Activated T-cell treated with anti-CD3 and anti-CD28 coated beads, Interleukin-2, amount 50 U/mL, for 4 hours (primary cell): ENCODE data around the gene TUBA4B. TPM values are rescaled to one million over a fixed set of nuclear protein-coding genes. Genes with fewer than 3 reads are reported as not detected.
A peak's percentile ranks its signal among the peaks of the same experiment; 100 is the strongest.

Experiments
- ATAC-seq, 2 donors: fragments of 200-7000 bp; cut with Tn5 transposase; one replicate each; pipeline ENCODE4 v1.10.0; 2021
- DNase-seq: peaks from one replicate; pipeline ENCODE4 v3.0.0-alpha.2; 2020
- H3K27me3 Mint-ChIP-seq: one replicate; pipeline ENCODE4 v1.8.0; 2021; ENCODE audit warnings: low read depth, mixed read lengths
- H3K36me3 Mint-ChIP-seq: one replicate; pipeline ENCODE4 v1.8.0; 2022; ENCODE audit warnings: mixed read lengths; ENCODE audit not compliant: insufficient read depth
- H3K4me1 Mint-ChIP-seq: one replicate; pipeline ENCODE4 v1.8.0; 2021; ENCODE audit warnings: low read depth, mixed read lengths
- H3K4me3 Mint-ChIP-seq: one replicate; pipeline ENCODE4 v1.8.0; 2021; ENCODE audit warnings: mild to moderate bottlenecking, moderate library complexity, mixed read lengths
- H3K9me3 Mint-ChIP-seq: one replicate; pipeline ENCODE4 v1.8.0; 2021; ENCODE audit warnings: mixed read lengths
- total RNA-seq, 3 donors: library from RNA; stranded (reverse); gene quantifications; one replicate each; pipeline ENCODE4 v1.2.1, GENCODE V29; 2021

TUBA4B gene
- not detected for total RNA-seq

DNA sequence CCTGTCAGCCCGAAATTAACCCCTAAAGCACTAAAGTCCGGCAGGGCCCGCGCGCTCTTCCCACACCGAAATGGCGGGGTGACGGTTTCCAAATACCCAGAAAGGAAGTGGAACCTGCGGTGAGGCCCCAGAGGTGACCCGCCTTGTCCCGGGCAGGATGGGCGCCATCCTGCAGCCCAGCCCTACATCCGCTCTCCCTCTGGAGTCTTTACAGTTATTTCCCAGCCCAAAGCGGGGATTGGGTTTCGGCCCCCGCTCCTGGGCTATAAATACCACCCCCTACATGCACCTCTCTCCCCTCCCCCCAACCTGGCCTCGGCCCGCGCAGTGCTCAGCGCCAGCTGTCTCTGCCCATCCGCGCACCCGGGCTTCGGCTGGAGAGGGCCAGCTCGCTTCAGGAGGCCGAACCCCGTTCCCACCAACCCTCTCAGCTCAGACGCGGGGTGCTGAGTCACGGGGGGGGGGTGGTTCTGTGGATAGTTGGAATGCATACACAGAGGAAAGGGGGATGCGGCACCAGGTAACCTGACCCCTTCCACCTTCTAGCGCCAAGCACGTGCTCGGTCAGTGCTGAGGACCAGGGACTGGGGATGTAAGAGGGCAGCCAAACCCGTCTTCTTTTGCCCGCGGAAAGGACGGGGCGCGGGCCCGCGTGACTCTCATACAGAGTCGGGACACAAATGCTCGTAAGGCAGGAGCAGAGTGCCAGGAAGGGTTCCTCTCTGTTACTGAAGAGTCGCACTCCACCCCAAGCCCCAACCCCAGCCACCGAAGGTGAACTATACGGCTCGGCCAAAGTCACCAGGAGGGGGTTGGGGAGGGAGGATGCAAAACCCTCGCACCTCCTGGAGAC is at the start of gene TUBA4B:
Gene TUBA4B, plus strand, starts transcription at position 344 of the 853 bp plus-strand sequence. Its CDS starts 165 bp downstream, at position 509.
- Mint-ChIP-seq H3K4me1 (peaks cover 59% of the 10 kb centered on the region), H3K36me3 (peaks cover 29% of the 10 kb centered on the region), H3K9me3 (no peaks in the 10 kb centered on the region), H3K4me3 (peak within 1 kb of the TSS; percentile 86), H3K27me3 (no peaks in the 10 kb centered on the region)
- ATAC-seq (peak; percentile 15 to 16), DNase-seq (peak; percentile 36)

DNA sequence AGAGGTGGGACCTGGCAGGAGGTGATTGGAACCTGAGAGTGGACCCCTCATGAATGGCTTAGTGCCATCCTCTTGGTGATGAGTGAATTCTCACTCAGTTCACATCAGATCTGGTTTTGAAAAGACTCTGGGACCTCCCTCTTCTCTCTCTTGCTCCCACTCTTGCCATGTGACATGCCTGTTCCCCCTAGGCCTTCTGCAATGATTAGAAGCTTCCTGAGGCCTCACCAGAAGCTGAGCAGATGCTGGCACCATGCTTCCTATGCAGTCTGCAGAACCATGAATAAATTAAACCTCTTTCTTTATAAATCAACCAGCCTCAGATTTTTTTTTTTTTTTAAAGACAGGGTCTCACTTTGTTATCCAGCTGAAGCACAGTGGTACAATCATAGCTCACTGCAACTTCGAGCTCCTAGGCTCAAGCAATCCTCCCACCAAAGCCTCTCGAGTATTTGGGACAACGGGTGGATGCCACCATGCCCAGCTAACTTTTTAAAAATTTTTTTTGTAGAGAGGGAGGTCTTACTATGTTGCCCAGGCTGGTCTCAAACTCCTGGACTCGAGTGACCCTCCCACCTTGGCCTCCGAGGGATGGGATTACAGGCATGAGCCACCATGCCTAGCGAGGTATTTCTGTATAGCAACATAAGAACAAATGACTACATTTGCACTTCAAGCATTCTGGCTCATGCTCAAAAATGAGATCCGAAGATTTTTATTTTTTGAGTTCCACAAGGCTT is 48.4 kb upstream of the TUBA4B start:
- Mint-ChIP-seq H3K4me3 (no peak overlapping the region), H3K4me1 (peaks cover 30% of the 10 kb centered on the region), H3K36me3 (peaks cover 3% of the 10 kb centered on the region), H3K9me3 (no peaks in the 10 kb centered on the region), H3K27me3 (no peaks in the 10 kb centered on the region)
- ATAC-seq (no peak), DNase-seq (no peak)

DNA sequence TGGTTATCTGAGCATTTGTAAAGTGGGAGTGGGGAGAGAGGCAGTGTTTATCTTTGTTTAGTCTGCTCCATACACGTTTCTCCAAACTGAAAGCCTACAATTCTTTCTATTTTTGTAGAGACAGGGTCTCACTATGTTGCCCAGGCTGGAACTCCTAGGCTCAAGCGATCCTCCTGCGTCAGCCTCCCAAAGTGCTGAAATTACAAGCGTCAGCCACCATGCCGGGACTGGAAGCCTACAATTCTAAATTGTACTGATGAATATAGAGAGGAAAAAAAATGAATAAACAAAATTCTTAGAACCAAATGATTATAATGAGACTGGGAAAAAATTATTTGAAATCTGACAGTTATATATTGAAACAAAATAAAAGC is 47.9 kb upstream of the TUBA4B start:
- peak overlapping the region; percentile 29 for H3K4me3 Mint-ChIP-seq
- no peak for DNase-seq
- H3K36me3 Mint-ChIP-seq, result peaks cover 3% of the 10 kb centered on the region
- H3K4me1 Mint-ChIP-seq, result peaks cover 30% of the 10 kb centered on the region
- H3K9me3 Mint-ChIP-seq, result no peaks in the 10 kb centered on the region
- no peak for ATAC-seq
- H3K27me3 Mint-ChIP-seq, result no peaks in the 10 kb centered on the region

DNA sequence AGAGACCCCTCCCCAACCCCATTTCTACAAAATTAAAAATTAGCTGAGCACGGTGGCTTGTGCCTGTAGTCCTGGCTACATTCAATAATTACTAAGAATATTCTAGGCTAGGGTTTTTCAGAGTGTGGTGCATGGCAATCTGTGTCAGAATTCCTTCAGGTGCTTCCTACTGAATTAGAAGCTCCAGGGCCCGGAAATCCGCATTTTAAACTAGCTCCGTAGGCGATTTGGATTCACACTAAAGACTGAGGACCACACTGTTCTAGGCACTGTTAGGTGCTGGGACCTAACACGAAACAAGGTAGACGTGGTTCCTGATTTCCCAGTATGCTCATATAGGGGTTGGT is 47.1 kb upstream of the TUBA4B start:
- Mint-ChIP-seq H3K9me3 (no peaks in the 10 kb centered on the region), H3K4me1 (peaks cover 26% of the 10 kb centered on the region), H3K36me3 (peaks cover 3% of the 10 kb centered on the region), H3K4me3 (peak overlapping the region; percentile 84), H3K27me3 (no peaks in the 10 kb centered on the region)
- no peak for ATAC-seq
- no peak for DNase-seq

DNA sequence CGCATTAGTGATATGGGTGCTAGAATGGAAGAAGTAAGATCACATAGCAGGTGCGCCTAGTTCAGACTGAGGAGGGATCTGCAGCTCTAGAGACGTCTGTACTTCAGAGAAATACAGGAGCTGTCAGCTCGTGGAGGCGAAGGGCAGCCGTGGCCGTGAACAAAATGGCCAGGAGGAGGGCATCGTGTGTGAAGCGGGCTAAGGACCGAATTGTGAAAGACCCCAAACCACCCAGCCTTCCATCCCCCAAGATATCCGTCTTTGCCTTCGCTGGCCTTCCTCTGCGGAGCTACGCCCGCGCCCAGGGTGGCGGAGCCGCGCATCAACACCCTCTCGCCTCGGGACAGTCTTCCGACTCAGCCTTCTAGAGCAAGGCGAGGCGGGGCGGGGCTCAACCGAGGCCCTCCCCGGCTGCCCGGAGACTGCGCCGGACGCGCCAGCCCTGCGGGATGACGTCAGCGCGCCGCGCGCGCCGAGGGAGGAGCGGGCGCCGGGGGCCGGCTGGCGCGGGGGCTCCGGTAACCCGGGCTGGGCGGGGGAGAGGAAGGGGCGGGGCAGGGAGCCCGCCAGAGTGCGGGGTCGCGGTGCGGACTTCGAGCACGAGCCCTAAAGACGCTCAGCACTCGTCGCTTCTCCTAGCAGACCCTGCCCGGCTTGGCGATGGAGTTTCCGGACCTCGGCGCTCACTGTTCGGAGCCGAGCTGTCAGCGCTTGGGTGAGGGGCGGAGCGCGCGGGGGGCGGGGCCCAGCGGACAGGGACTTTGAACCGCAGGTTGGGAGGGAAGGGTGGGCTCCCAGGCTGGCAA is 46.5 kb upstream of the TUBA4B start, which contains the start of gene ZFAND2B:
Gene ZFAND2B, plus strand, starts transcription at position 455 of the 806 bp plus-strand sequence. Its CDS starts 206 bp downstream, at position 661.
- ATAC-seq (peak; percentile 97 to 98), DNase-seq (peak; percentile 94)
- peaks cover 32% of the 10 kb centered on the region for H3K4me1 Mint-ChIP-seq
- H3K36me3 Mint-ChIP-seq, result peaks cover 4% of the 10 kb centered on the region
- H3K4me3 Mint-ChIP-seq, result peak within 1 kb of the TSS; percentile 84
- H3K9me3 Mint-ChIP-seq, result no peaks in the 10 kb centered on the region
- no peaks in the 10 kb centered on the region for H3K27me3 Mint-ChIP-seq

DNA sequence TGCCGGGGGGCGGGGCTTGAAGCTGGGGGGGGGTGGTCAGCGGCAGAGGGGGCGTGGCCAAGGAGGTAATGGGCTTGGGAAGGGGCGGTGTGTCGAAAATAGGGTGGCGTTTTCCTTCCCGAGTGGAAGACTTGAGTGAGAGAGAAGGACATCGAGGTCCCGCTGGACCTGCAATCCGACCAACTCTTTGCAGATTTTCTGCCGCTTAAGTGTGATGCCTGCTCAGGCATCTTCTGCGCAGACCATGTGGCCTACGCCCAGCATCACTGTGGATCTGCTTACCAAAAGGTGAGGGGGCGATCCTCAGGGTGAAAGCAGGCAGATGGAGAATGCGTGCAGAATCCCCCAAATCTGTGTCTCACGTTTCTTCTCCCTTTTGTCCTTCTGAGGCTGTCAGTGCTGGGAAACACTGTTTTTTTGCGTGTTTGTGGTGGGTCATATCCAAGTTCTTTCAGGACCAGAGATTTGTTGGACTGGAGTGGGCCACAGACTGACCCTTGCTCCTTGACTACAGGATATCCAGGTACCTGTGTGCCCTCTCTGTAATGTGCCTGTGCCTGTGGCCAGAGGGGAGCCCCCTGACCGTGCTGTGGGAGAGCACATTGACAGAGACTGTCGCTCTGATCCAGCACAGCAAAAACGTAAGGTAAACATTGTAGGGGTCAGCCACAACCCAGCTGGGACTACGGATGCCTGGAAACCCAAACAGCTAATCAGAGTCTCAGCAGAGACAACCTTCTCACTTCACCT is 45.7 kb upstream of the TUBA4B start:
- ATAC-seq (peak in 1 of 2 donors; percentile 1), DNase-seq (no peak)
- peaks cover 7% of the 10 kb centered on the region for H3K36me3 Mint-ChIP-seq
- H3K4me3 Mint-ChIP-seq, result peak overlapping the region; percentile 84
- H3K9me3 Mint-ChIP-seq, result no peaks in the 10 kb centered on the region
- no peaks in the 10 kb centered on the region for H3K27me3 Mint-ChIP-seq
- H3K4me1 Mint-ChIP-seq, result peaks cover 32% of the 10 kb centered on the region

DNA sequence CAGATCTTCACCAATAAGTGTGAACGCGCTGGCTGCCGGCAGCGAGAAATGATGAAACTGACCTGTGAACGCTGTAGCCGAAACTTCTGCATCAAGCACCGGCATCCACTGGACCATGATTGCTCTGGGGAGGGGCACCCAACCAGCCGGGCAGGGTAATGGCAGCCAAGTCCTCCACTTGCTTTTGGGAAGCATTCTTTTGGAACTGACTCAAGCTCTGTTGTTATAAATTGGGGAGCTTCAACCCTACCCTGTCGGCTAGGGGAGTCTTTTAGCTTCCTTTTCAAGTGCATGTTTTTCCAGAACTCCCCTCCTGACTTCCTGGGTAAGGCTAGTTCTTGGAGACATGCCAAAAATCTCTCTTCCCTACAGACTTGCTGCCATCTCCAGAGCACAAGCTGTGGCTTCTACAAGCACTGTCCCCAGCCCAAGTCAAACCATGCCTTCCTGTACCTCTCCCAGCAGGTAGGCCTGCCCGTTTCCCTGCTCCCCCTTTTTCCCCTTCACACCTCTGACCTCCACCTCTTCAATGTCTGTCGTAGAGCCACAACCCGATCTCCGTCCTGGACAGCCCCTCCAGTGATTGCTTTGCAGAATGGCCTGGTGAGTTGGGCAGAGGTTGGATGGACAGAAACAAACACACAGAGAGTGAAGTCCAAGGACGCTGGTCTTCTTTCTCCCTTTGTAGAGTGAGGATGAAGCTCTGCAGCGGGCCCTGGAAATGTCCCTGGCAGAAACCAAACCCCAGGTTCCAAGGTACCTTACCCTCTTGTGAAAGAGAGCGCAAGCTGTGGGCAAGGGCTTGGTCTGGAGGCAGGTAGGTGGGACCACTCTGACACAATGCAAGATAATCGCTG is 44.9 kb upstream of the TUBA4B start:
- Mint-ChIP-seq H3K27me3 (no peaks in the 10 kb centered on the region), H3K36me3 (peaks cover 7% of the 10 kb centered on the region), H3K4me3 (peak overlapping the region; percentile 84), H3K4me1 (peaks cover 32% of the 10 kb centered on the region), H3K9me3 (no peaks in the 10 kb centered on the region)
- ATAC-seq, result no peak
- no peak for DNase-seq

DNA sequence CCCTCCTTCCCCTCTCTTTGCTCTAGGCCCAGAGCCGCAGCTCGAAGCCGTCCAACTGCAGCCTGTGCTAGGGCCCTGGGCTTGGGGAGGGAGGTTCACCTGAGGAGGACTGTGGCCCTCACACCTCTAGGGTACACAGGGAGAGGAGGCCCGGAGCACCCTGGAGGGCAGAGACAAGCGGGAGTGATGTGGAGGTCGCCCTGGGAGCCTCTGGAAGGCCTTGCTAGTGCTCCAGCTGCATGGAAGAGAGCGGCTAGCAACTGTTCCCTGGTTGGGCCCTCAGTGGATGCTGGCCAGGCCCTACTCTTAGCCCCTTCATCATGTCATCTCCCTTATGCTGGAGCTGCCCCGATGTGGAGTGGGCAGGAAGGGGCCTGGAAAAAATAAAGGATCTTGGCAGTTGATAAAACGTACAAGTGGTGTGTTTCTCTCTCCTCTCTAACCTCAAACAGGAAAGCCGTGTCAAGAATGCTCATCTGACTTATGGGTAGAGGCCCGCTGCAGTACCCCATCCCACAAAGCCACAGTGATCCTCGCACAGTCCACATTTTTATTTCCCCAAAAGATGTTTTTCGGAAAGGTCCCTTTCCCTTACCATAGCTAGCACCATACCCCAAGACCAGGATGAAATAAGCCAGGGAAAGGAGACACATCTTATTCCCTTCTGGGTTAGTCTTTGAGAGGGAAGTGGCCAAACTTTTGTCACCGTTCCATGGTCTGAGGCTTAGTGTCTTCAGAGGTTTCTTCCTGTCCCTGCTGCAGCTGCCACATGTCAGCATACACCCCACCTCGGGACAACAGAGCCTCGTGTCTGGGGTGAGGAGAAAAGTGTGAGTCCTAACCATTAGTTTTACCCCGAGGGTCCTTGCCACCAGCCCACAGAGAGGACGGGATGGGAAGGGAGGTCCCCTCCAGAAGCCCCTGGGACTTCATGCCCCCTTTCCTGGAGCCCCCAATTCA is 43.5 kb upstream of the TUBA4B start:
- H3K27me3 Mint-ChIP-seq, result no peaks in the 10 kb centered on the region
- DNase-seq (no peak), ATAC-seq (no peak)
- H3K4me1 Mint-ChIP-seq, result peaks cover 32% of the 10 kb centered on the region
- H3K36me3 Mint-ChIP-seq, result peaks cover 13% of the 10 kb centered on the region
- no peaks in the 10 kb centered on the region for H3K9me3 Mint-ChIP-seq
- no peak overlapping the region for H3K4me3 Mint-ChIP-seq

DNA sequence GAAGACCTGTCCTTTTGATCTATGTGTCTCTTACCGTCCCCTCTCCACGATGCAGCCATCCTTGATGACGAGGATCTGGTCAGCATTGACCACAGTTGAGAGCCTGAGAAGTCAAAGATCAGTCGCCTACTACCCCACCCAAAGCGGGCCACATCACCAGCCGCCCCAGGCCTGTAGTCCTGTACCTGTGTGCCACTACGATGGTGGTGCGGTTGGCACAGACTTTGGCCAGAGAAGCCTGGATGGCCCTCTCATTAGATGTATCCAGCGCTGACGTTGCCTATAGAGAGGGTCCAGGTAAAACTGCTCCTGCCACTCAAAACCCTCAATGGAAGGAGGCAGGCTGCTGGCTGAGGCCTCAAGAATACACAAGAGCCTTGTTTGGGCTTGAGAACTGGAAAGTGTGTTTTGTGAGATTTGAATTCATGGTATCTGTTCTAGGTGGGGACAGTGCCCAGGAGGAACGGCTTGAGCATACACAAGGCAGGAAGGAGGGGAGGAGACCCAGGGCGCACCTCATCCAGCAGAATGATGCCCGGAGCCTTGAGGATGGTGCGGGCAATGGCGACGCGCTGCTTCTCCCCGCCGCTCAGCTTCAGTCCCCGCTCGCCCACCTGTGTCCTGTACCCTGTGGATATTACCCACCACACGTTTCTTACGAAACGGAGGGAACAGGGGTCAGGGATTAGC is 42.7 kb upstream of the TUBA4B start:
- H3K9me3 Mint-ChIP-seq, result no peaks in the 10 kb centered on the region
- peaks cover 32% of the 10 kb centered on the region for H3K4me1 Mint-ChIP-seq
- H3K36me3 Mint-ChIP-seq, result peaks cover 17% of the 10 kb centered on the region
- no peak overlapping the region for H3K4me3 Mint-ChIP-seq
- no peaks in the 10 kb centered on the region for H3K27me3 Mint-ChIP-seq
- ATAC-seq, result no peak
- DNase-seq, result no peak

DNA sequence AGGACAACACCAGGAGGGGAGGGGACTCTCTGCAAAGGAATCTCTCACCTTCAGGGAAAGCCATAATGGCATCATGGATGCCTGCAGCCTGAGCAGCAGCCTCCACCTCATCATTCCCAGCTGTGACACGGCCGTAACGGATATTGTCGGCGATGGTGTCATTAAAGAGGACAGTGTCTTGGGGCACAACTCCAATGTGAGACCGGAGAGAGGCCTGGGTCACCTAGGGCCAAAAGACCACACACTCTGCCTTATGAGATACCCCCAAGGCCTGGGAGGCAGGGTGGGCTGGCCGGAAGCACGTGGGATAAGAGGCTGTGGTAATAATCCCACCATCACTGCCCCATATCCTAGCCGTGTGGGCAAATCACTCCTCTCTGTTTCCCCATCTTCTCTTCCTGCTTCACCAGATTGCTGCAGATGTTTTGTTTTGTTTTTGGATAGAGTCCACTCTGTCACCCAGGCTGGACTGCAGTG is 42.1 kb upstream of the TUBA4B start:
- H3K4me3 Mint-ChIP-seq, result no peak overlapping the region
- H3K27me3 Mint-ChIP-seq, result no peaks in the 10 kb centered on the region
- peaks cover 17% of the 10 kb centered on the region for H3K36me3 Mint-ChIP-seq
- ATAC-seq (no peak), DNase-seq (no peak)
- H3K4me1 Mint-ChIP-seq, result peaks cover 32% of the 10 kb centered on the region
- H3K9me3 Mint-ChIP-seq, result no peaks in the 10 kb centered on the region

DNA sequence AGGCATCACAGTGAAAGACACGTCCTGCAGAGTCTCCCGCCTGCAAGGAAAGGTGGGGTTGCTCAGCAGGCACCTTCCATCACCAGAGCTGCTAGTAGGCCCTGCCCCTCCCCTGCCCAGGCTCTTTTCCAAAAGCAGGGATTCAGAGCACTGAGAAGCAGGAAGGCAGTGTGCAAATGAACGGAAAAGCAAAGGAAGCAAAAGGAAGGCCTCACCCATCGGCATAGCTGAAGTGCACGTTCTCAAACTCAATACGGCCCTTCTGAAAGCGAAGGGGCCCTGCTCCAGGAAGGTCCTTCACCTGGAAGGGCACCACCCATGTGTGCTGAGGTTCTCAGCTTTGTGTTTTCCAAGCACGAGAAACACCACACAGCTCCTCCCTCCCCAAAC is 40.0 kb upstream of the TUBA4B start:
- H3K36me3 Mint-ChIP-seq, result peaks cover 17% of the 10 kb centered on the region
- peaks cover 28% of the 10 kb centered on the region for H3K4me1 Mint-ChIP-seq
- no peaks in the 10 kb centered on the region for H3K27me3 Mint-ChIP-seq
- DNase-seq (no peak), ATAC-seq (no peak)
- H3K9me3 Mint-ChIP-seq, result no peaks in the 10 kb centered on the region
- no peak overlapping the region for H3K4me3 Mint-ChIP-seq
